Measurements from ENCODE around the gene CADM3.

DNA sequence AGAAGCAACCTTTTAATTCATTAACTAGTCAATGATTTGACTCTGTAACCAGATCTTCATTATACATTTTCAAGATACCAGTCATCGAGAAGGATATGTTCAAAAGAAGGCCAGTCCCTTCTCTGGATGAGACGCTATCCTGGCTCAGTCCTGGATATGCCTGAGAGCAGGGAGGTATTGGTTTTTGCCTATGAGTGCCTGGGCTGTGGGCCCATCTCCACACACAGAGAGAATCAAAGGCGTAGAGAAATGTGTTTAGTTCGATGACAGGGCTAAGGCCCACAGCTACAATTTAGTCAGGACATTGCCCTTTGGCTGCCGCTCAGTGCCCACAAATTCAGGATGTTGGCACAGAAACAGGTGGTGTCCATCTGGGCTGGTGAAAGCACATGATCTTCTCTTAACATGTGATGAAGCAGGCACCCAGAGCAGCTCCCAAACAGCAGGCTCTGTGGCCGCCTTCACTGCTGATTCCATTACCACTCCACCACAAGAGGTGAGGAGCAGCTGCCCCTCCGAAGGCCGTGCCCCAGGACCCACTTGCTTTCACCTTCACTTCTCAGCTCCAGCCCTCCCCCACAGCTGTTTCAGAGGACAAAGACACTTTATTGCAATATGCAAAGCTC is 58.0 kb downstream of the CADM3 start:
- TF ChIP-seq, protein P1, sequence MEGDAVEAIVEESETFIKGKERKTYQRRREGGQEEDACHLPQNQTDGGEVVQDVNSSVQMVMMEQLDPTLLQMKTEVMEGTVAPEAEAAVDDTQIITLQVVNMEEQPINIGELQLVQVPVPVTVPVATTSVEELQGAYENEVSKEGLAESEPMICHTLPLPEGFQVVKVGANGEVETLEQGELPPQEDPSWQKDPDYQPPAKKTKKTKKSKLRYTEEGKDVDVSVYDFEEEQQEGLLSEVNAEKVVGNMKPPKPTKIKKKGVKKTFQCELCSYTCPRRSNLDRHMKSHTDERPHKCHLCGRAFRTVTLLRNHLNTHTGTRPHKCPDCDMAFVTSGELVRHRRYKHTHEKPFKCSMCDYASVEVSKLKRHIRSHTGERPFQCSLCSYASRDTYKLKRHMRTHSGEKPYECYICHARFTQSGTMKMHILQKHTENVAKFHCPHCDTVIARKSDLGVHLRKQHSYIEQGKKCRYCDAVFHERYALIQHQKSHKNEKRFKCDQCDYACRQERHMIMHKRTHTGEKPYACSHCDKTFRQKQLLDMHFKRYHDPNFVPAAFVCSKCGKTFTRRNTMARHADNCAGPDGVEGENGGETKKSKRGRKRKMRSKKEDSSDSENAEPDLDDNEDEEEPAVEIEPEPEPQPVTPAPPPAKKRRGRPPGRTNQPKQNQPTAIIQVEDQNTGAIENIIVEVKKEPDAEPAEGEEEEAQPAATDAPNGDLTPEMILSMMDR (conservative IDR thresholded peaks at IDR 0.05), result no peak
- no peak for TF ChIP-seq ZFX (IDR thresholded peaks at IDR 0.05)

All from C4-2B (cell line).